SH-SY5Y (cell line): ENCODE measurements around the gene PSMA3.

Source experiments
- GATA2 ChIP-seq: IDR thresholded peaks from 2 replicates; pipeline ENCODE4 v1.6.1; 2011; ENCODE audit warnings: mild to moderate bottlenecking, low read depth, low read length
- GATA3 ChIP-seq: IDR thresholded peaks from 2 replicates; pipeline ENCODE4 v1.6.1; 2011; ENCODE audit warnings: low read depth, mild to moderate bottlenecking, low read length, moderate library complexity

- TF ChIP-seq GATA2 (no peak), GATA3 (no peak)
Observed at GRCh38 chr14:58313699-58314098, 69.1 kb downstream of the PSMA3 start.
